ENCODE measurements around the gene MROH7. TPM values are rescaled to one million over a fixed set of nuclear protein-coding genes. Genes with fewer than 3 reads are reported as not detected.

The MROH7 gene
- total and polyA plus RNA-seq, 2 of the 13 experiments (the other 11 are each of a cell fraction or from before 2014, with no cell fraction given) = 0.09 TPM

DNA sequence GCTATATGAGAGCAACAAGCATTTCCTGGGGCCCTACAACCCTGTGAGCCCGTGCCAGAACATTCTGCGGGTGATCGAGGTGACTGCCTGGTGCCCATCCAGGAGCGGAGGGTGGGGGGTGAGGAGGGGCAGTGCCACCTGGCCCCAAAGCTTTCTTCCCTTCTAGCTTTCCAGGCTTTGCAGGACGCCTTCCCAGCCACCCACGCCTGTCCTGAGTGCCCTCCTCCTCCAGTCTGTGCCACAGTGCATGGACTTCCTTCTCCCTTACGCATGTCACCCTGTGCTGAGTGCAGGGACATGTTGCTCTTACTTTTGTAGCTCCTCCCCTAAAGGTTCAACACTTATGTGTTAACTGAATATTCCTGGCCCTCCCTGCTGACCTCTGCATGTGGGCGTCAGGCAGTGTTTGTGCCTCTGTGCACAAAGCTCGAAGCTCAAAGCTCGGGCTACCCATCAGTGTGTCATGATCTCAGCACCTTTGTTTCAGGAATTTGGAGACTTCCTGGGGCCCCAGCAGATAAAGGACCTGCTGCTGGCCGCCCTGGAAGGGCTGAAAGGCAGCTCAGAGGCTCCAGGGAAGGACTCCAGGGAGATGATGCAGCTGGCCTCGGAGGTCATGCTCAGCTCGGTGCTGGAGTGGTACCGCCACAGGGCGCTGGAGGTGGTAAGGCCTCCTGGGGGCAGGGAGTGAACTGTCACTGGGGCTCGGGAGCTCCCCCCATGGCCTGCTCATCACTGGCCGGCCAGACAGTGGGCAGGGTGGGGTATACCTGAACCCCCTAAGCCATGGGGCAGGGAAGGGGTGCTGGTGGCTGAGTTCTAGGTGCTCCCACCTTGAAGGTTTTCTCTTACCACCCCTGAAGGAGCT lies 37.4 kb downstream of the MROH7 start (continued):
- TF ChIP-seq ZNF430 (CRISPR knock-in tag; IDR thresholded peaks at IDR 0.05) (peak; percentile 76; the same call in 1 of the 2 replicates), ZNF605 (CRISPR knock-in tag; IDR thresholded peaks at IDR 0.05) (0 out of 2 replicates have a peak, but pooled peaks have one; percentile 35)
- TF ChIP-seq, protein P1, sequence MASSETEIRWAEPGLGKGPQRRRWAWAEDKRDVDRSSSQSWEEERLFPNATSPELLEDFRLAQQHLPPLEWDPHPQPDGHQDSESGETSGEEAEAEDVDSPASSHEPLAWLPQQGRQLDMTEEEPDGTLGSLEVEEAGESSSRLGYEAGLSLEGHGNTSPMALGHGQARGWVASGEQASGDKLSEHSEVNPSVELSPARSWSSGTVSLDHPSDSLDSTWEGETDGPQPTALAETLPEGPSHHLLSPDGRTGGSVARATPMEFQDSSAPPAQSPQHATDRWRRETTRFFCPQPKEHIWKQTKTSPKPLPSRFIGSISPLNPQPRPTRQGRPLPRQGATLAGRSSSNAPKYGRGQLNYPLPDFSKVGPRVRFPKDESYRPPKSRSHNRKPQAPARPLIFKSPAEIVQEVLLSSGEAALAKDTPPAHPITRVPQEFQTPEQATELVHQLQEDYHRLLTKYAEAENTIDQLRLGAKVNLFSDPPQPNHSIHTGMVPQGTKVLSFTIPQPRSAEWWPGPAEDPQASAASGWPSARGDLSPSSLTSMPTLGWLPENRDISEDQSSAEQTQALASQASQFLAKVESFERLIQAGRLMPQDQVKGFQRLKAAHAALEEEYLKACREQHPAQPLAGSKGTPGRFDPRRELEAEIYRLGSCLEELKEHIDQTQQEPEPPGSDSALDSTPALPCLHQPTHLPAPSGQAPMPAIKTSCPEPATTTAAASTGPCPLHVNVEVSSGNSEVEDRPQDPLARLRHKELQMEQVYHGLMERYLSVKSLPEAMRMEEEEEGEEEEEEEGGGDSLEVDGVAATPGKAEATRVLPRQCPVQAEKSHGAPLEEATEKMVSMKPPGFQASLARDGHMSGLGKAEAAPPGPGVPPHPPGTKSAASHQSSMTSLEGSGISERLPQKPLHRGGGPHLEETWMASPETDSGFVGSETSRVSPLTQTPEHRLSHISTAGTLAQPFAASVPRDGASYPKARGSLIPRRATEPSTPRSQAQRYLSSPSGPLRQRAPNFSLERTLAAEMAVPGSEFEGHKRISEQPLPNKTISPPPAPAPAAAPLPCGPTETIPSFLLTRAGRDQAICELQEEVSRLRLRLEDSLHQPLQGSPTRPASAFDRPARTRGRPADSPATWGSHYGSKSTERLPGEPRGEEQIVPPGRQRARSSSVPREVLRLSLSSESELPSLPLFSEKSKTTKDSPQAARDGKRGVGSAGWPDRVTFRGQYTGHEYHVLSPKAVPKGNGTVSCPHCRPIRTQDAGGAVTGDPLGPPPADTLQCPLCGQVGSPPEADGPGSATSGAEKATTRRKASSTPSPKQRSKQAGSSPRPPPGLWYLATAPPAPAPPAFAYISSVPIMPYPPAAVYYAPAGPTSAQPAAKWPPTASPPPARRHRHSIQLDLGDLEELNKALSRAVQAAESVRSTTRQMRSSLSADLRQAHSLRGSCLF (CRISPR knock-in tag; IDR thresholded peaks at IDR 0.05; ENCODE audit: borderline replicate concordance) = no peak
- TF ChIP-seq, protein P2, sequence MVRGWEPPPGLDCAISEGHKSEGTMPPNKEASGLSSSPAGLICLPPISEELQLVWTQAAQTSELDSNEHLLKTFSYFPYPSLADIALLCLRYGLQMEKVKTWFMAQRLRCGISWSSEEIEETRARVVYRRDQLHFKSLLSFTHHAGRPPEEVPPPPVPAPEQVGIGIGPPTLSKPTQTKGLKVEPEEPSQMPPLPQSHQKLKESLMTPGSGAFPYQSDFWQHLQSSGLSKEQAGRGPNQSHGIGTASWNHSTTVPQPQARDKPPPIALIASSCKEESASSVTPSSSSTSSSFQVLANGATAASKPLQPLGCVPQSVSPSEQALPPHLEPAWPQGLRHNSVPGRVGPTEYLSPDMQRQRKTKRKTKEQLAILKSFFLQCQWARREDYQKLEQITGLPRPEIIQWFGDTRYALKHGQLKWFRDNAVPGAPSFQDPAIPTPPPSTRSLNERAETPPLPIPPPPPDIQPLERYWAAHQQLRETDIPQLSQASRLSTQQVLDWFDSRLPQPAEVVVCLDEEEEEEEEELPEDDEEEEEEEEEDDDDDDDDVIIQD (CRISPR knock-in tag; IDR thresholded peaks at IDR 0.05; ENCODE audit: low read depth) = no peak

Data from HepG2 (cell line).